Measurements from ENCODE around the gene CIC.

The CIC gene

GRCh38 chr19:42278452-42279154 is 9.6 kb downstream of the CIC start:
- DNase-seq = no peak

GRCh38 chr19:42279155-42279901 is 10.3 kb downstream of the CIC start:
- no peak for DNase-seq

GRCh38 chr19:42279902-42280814 is 11.1 kb downstream of the CIC start:
- DNase-seq = peak; percentile 93

- DNase-seq = no peak
These were observed 11.7 kb downstream of the CIC start for GRCh38 chr19:42280815-42281145.

- peak; percentile 44 for DNase-seq
These were observed 12.2 kb downstream of the CIC start for GRCh38 chr19:42281146-42281826.

GRCh38 chr19:42281827-42282762 is 13.0 kb downstream of the CIC start:
- DNase-seq = no peak

- DNase-seq = no peak
These were observed 13.8 kb downstream of the CIC start for GRCh38 chr19:42282819-42283187.

- DNase-seq = peak; percentile 84
These were observed 14.4 kb downstream of the CIC start for GRCh38 chr19:42283188-42284065.

GRCh38 chr19:42284066-42284501 is 15.0 kb downstream of the CIC start:
- DNase-seq = peak; percentile 75

GRCh38 chr19:42284591-42285341 is 15.7 kb downstream of the CIC start:
- no peak for DNase-seq

GRCh38 chr19:42285541-42285941 is 16.5 kb downstream of the CIC start:
- DNase-seq = no peak

GRCh38 chr19:42285988-42286348 is 16.9 kb downstream of the CIC start:
- no peak for DNase-seq

GRCh38 chr19:42286349-42287016 is 17.4 kb downstream of the CIC start:
- no peak for DNase-seq

- DNase-seq = no peak
These were observed 18.2 kb downstream of the CIC start for GRCh38 chr19:42287017-42287826.

- DNase-seq = no peak
These were observed 18.7 kb downstream of the CIC start for GRCh38 chr19:42287827-42288107.

- no peak for DNase-seq
These were observed 19.3 kb downstream of the CIC start for GRCh38 chr19:42288387-42288786.

- DNase-seq = no peak
These were observed 20.0 kb downstream of the CIC start for GRCh38 chr19:42288881-42289555.

GRCh38 chr19:42289556-42290041 is 20.5 kb downstream of the CIC start:
- DNase-seq = no peak
